HEK293 (cell line): ENCODE data around the gene BAD.

Experiments used
- HOXA7 ChIP-seq: sonication (generic); formaldehyde crosslinking; IDR thresholded peaks from 2 replicates; pipeline ENCODE4 v1.8.1; 2022; ENCODE audit warnings: missing genetic modification reagents, borderline replicate concordance
- WT1 ChIP-seq: fragments of 450-650 bp; formaldehyde crosslinking; IDR thresholded peaks from 2 replicates; pipeline ENCODE4 v1.5.1; 2016; ENCODE audit warnings: missing biosample characterization, missing genetic modification characterization
- ZBTB20 ChIP-seq: fragments of 450-650 bp; formaldehyde crosslinking; IDR thresholded peaks from 2 replicates; pipeline ENCODE4 v1.5.1; 2016; ENCODE audit warnings: missing biosample characterization, missing genetic modification characterization
- ZNF24 ChIP-seq: fragments of 450-650 bp; formaldehyde crosslinking; IDR thresholded peaks from 2 replicates; pipeline ENCODE4 v1.5.1; 2016; ENCODE audit warnings: missing biosample characterization, missing genetic modification characterization
- ZNF274 ChIP-seq, 2 experiments: fragments of 200-500 bp in 1 of 2; fragments of 450-650 bp in 1 of 2; sonication (Bioruptor generic) in 1 of 2; formaldehyde crosslinking in 1 of 2; IDR thresholded peaks; 2 replicates each; pipeline versions ENCODE4 v1.5.1 to v1.6.1; 2014 to 2016; ENCODE audit warnings: borderline replicate concordance in 1 of 2, inconsistent platforms in 1 of 2, low read length in 1 of 2, missing biosample characterization in 1 of 2, missing genetic modification characterization in 1 of 2
- ZNF776 ChIP-seq: fragments of 450-650 bp; formaldehyde crosslinking; IDR thresholded peaks from 2 replicates; pipeline ENCODE4 v1.5.0; 2017; ENCODE audit warnings: missing biosample characterization, missing genetic modification characterization, borderline replicate concordance
- ZSCAN16 ChIP-seq: fragments of 450-650 bp; formaldehyde crosslinking; IDR thresholded peaks from 2 replicates; pipeline ENCODE4 v1.5.1; 2016; ENCODE audit warnings: missing biosample characterization, missing genetic modification characterization
- TF ChIP-seq, protein P1 (sequence below): fragments of 450-650 bp; formaldehyde crosslinking; IDR thresholded peaks from 2 replicates; pipeline ENCODE4 v1.5.1; 2016; ENCODE audit warnings: missing biosample characterization, missing genetic modification characterization
- TF ChIP-seq, protein P2 (sequence below): fragments of 450-650 bp; formaldehyde crosslinking; IDR thresholded peaks from 2 replicates; pipeline ENCODE4 v1.5.1; 2016; ENCODE audit warnings: missing biosample characterization, missing genetic modification characterization
- TF ChIP-seq, protein P3 (sequence below): fragments of 450-650 bp; formaldehyde crosslinking; IDR thresholded peaks from 2 replicates; pipeline ENCODE4 v1.5.1; 2016; ENCODE audit warnings: missing biosample characterization, missing genetic modification characterization
- TF ChIP-seq, protein P4 (sequence below): fragments of 450-650 bp; IDR thresholded peaks from 2 replicates; pipeline ENCODE4 v1.5.1; 2018; ENCODE audit warnings: missing biosample characterization, missing genetic modification characterization

DNA sequence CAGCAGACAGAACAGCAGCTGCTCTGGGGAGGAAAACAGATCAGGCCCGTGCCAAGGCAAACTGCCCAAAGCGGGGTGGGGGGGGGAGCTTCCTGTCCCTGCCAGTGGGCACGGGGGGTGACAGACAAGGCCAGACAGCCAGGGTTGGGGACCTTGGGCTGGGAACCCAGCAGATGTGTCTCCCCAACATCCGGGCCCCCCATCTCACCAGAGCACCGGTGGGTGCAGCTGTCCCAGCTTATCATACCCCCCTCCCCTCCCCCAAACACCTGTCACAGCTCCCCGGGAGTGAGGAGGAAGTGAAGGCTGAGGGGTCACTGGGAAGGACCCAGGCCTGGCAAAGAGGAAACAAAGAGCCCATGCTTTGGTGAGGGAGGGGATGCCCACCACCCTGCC is 39.1 kb downstream of the BAD start:
- TF ChIP-seq, protein P1, sequence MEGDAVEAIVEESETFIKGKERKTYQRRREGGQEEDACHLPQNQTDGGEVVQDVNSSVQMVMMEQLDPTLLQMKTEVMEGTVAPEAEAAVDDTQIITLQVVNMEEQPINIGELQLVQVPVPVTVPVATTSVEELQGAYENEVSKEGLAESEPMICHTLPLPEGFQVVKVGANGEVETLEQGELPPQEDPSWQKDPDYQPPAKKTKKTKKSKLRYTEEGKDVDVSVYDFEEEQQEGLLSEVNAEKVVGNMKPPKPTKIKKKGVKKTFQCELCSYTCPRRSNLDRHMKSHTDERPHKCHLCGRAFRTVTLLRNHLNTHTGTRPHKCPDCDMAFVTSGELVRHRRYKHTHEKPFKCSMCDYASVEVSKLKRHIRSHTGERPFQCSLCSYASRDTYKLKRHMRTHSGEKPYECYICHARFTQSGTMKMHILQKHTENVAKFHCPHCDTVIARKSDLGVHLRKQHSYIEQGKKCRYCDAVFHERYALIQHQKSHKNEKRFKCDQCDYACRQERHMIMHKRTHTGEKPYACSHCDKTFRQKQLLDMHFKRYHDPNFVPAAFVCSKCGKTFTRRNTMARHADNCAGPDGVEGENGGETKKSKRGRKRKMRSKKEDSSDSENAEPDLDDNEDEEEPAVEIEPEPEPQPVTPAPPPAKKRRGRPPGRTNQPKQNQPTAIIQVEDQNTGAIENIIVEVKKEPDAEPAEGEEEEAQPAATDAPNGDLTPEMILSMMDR (tag by site-specific recombination): no peak
- TF ChIP-seq, protein P2, sequence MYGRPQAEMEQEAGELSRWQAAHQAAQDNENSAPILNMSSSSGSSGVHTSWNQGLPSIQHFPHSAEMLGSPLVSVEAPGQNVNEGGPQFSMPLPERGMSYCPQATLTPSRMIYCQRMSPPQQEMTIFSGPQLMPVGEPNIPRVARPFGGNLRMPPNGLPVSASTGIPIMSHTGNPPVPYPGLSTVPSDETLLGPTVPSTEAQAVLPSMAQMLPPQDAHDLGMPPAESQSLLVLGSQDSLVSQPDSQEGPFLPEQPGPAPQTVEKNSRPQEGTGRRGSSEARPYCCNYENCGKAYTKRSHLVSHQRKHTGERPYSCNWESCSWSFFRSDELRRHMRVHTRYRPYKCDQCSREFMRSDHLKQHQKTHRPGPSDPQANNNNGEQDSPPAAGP (tag by site-specific recombination): no peak
- TF ChIP-seq ZNF274 (IDR thresholded peaks at IDR 0.05; ENCODE audit: low read length) (no peak), ZNF274 (tag by site-specific recombination; IDR thresholded peaks at IDR 0.05; ENCODE audit: borderline replicate concordance) (no peak), ZBTB20 (tag by site-specific recombination) (no peak), HOXA7 (CRISPR knock-in tag) (no peak), ZSCAN16 (no peak), ZNF776 (tag by site-specific recombination) (no peak), WT1 (tag by site-specific recombination) (no peak), ZNF24 (no peak)
- TF ChIP-seq, protein P3, sequence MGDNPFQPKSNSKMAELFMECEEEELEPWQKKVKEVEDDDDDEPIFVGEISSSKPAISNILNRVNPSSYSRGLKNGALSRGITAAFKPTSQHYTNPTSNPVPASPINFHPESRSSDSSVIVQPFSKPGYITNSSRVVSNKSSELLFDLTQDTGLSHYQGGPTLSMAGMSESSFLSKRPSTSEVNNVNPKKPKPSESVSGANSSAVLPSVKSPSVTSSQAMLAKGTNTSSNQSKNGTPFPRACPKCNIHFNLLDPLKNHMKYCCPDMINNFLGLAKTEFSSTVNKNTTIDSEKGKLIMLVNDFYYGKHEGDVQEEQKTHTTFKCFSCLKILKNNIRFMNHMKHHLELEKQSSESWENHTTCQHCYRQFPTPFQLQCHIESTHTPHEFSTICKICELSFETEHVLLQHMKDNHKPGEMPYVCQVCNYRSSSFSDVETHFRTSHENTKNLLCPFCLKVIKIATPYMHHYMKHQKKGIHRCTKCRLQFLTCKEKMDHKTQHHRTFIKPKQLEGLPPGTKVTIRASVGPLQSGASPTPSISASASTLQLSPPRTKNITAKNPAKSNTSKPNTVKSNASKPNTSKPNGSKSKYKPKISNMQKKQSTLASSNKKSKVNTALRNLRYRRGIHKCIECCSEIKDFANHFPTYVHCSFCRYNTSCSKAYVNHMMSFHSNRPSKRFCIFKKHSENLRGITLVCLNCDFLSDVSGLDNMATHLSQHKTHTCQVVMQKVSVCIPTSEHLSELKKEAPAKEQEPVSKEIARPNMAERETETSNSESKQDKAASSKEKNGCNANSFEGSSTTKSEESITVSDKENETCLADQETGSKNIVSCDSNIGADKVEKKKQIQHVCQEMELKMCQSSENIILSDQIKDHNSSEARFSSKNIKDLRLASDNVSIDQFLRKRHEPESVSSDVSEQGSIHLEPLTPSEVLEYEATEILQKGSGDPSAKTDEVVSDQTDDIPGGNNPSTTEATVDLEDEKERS: no peak
- TF ChIP-seq, protein P4, sequence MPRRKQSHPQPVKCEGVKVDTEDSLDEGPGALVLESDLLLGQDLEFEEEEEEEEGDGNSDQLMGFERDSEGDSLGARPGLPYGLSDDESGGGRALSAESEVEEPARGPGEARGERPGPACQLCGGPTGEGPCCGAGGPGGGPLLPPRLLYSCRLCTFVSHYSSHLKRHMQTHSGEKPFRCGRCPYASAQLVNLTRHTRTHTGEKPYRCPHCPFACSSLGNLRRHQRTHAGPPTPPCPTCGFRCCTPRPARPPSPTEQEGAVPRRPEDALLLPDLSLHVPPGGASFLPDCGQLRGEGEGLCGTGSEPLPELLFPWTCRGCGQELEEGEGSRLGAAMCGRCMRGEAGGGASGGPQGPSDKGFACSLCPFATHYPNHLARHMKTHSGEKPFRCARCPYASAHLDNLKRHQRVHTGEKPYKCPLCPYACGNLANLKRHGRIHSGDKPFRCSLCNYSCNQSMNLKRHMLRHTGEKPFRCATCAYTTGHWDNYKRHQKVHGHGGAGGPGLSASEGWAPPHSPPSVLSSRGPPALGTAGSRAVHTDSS (tag by site-specific recombination): no peak
